Activated CD4-positive, CD25-positive, alpha-beta regulatory T cell treated with anti-CD3 and anti-CD28 coated beads, Interleukin-2, amount 50 U/mL, for 24 hours (primary cell): Measurements from ENCODE around the gene AKNAD1.

ENCODE experiments used
- ATAC-seq, 2 donors: fragments of 150-1000 bp; cut with Tn5 transposase; one replicate each; pipeline ENCODE4 v1.10.0; 2021; ENCODE audit warnings: mild to moderate bottlenecking in 1 of 2, moderate library complexity in 1 of 2

The AKNAD1 gene

DNA sequence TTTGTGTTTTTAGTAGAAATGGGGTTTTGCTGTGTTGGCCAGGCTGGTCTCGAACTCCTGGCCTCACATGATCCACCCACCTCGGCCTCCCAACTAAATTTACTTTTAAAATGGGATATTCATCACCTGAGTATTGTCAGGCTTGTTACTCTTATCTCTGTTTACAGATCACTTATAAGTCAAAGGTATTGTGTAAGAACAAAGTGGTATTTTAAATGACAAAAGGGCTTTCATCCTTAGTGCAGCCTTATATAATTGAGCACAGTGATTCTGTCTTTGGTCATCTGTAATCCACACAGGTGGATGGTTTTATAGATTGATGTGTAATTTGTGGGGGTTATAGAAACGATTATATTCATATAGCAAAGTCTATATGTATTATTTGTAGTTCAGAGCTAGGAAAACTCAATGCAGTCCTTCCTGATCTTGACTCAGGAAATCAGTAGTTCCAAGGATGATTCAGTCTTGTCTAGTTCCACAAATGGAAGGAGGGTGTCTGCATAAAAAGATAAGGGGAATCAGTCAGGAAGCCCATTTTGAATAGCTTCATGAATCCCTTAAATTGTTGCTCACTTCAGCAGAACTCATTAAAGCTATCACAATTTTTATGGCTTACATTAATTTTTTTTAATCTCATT lies 75.8 kb downstream of the AKNAD1 start:
- ATAC-seq = no peak

- no peak for ATAC-seq
Measured at GRCh38 chr1:108779455-108779854, 77.4 kb downstream of the AKNAD1 start.

DNA sequence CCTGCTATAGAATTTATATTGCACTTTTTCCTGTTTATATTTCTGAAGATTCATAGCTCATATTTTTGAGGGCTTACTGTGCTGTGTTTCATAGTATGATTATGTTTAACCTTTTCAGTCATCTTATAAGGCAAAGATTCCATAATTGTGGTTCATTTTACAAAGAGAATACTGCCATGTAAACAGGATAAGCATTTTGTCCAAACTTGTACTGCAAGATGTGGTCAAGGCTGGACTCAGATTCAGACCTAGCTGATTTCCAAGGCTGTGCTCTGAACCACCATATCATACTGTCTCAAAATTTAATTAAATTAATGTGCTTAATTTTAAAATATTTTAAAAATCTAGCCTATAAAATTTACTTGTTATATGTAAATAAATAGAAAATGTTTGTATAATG lies 79.1 kb downstream of the AKNAD1 start:
- ATAC-seq = no peak

GRCh38 chr1:108767708-108768107 lies 89.2 kb downstream of the AKNAD1 start:
- no peak for ATAC-seq

DNA sequence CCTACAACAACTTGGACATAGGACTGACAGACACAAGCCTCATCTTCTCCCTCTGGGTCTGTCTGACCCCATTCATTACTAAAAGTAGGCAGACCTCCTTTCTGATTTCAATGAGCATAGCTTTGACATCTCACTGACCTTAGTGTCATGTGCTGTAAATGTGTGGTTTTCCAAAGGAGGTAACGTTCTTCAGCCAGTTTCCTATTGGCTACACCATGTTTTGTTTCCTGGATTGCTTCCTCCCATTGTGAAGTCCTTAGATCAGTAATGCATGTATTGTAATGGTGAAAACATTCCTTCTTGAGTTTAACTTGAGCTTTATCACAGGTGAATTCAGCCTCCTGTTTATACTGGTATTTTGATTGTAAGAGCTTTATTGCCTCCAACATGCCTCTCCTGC lies 89.8 kb downstream of the AKNAD1 start:
- no peak for ATAC-seq
